Thyroid gland (tissue), 4 donors: ENCODE measurements around the gene PTPRE.

Experiments used
- CTCF ChIP-seq, 6 experiments: fragments of 200-600 bp in 3 of 6; fragments of 450-650 bp in 3 of 6; sonication (generic) in 3 of 6; IDR thresholded peaks; one replicate each; pipeline ENCODE4 v1.5.1; 2016 to 2019; ENCODE audit warnings: antibody characterized with exemption in 6 of 6, mild to moderate bottlenecking in 2 of 6, inconsistent platforms in 1 of 6, moderate library complexity in 1 of 6
- POLR2A ChIP-seq, 2 donors: fragments of 450-650 bp; IDR thresholded peaks; one replicate each; pipeline ENCODE4 v1.6.1; 2017; ENCODE audit warnings: antibody characterized with exemption in 2 of 2, mild to moderate bottlenecking in 2 of 2, moderate library complexity in 1 of 2

GRCh38 chr10:127921075-127921752 lies 14.3 kb downstream of the PTPRE start:
- no peak for TF ChIP-seq CTCF (IDR thresholded peaks at IDR 0.05)
- no peak for TF ChIP-seq POLR2A (IDR thresholded peaks at IDR 0.05)
